B cell (primary cell): ENCODE measurements around the gene RPL32. TPM values are rescaled to one million over a fixed set of nuclear protein-coding genes. Genes with fewer than 3 reads are reported as not detected.
"Not testable (repeated sequence)": the region's sequence is repeated elsewhere in the genome, so short reads cannot be mapped to it uniquely, and the experiment has no call there.

Experiments used
- ATAC-seq: fragments of 200-7000 bp; cut with Tn5 transposase; one replicate; pipeline ENCODE4 v1.10.0; 2021; ENCODE audit warnings: low read depth, mild to moderate bottlenecking, moderate number of reproducible peaks, moderate library complexity
- CTCF ChIA-PET: fragments of 350-600 bp; sonication (Branson Sonifier 250); formaldehyde crosslinking; loops from one replicate; lab custom pipeline; 2021; ENCODE audit warnings: antibody characterized with exemption, inconsistent platforms; lab: Charles Lee
- POLR2A ChIA-PET: fragments of 350-600 bp; sonication (Branson Sonifier 250); formaldehyde crosslinking; loops from one replicate; lab custom pipeline; 2021; ENCODE audit warnings: antibody characterized with exemption; lab: Charles Lee
- DNase-seq: peaks from one replicate; pipeline ENCODE4 v3.0.0; 2013
- H2AFZ ChIP-seq: 2 replicates; pipeline ENCODE4 v1.6.1; 2012; ENCODE audit warnings: mild to moderate bottlenecking, low read depth, low read length; ENCODE audit not compliant: insufficient read depth, poor library complexity, severe bottlenecking
- H3K27ac ChIP-seq, 2 donors: 1 replicate in 1 of 2; 2 replicates in 1 of 2; pipeline ENCODE4 v1.5.1; 2012 to 2013; ENCODE audit warnings: low read length in 2 of 2, mild to moderate bottlenecking in 2 of 2, moderate library complexity in 1 of 2
- H3K27me3 ChIP-seq, 4 experiments: fragments of 200-600 bp in 1 of 4; sonication (generic) in 1 of 4; replicated peaks in 1 of 4; 1 replicate in 2 of 4; 2 replicates in 2 of 4; pipeline versions ENCODE4 v1.6.1 to v1.7.0; 2013 to 2016; ENCODE audit warnings: low read length in 3 of 4, mild to moderate bottlenecking in 2 of 4, mixed read lengths in 1 of 4, moderate library complexity in 1 of 4; ENCODE audit not compliant: insufficient read depth in 4 of 4, control insufficient read depth in 3 of 4; ENCODE audit errors: control extremely low read depth in 1 of 4
- H3K36me3 ChIP-seq, 2 experiments: replicated peaks in 1 of 2; 1 replicate in 1 of 2; 2 replicates in 1 of 2; pipeline versions ENCODE4 v1.6.1 to v1.7.1; 2013; ENCODE audit warnings: low read length in 1 of 2; ENCODE audit not compliant: insufficient read depth in 2 of 2, control insufficient read depth in 1 of 2; ENCODE audit errors: control extremely low read depth in 1 of 2, extremely low read depth in 1 of 2
- H3K4me1 ChIP-seq, 2 donors: fragments of 200-600 bp in 1 of 2; sonication (generic) in 1 of 2; 1 replicate in 1 of 2; 2 replicates in 1 of 2; pipeline versions ENCODE4 v1.5.1 to v1.6.1; 2013 to 2017; ENCODE audit warnings: low read length in 2 of 2; ENCODE audit not compliant: control insufficient read depth in 2 of 2, insufficient read depth in 2 of 2
- H3K4me2 ChIP-seq: replicated peaks from 2 replicates; pipeline ENCODE3; 2012; ENCODE audit warnings: mild to moderate bottlenecking, low read depth, low read length; ENCODE audit not compliant: poor library complexity, severe bottlenecking
- H3K4me3 ChIP-seq, 5 experiments: fragments of 200-600 bp in 1 of 5; sonication (generic) in 1 of 5; 1 replicate in 3 of 5; 2 replicates in 2 of 5; pipeline versions ENCODE4 v1.5.1 to v1.7.0; 2011 to 2016; ENCODE audit warnings: low read length in 4 of 5, mild to moderate bottlenecking in 4 of 5, low read depth in 2 of 5, control low read depth in 1 of 5, moderate library complexity in 1 of 5; ENCODE audit not compliant: insufficient read depth in 1 of 5; ENCODE audit errors: control extremely low read depth in 1 of 5, extremely low read depth in 1 of 5
- H3K79me2 ChIP-seq: fragments of 200-600 bp; sonication (generic); one replicate; pipeline ENCODE4 v1.6.0; 2016; ENCODE audit warnings: low read length; ENCODE audit not compliant: control insufficient read depth, insufficient read depth
- H3K9ac ChIP-seq: fragments of 200-600 bp; sonication (generic); 2 replicates; pipeline ENCODE4 v1.6.1; 2017; ENCODE audit warnings: mild to moderate bottlenecking, low read length, moderate library complexity
- H3K9me3 ChIP-seq, 3 donors: one replicate each; pipeline versions ENCODE4 v1.6.1 to v1.7.1; 2013; ENCODE audit warnings: low read length in 2 of 3; ENCODE audit not compliant: control insufficient read depth in 2 of 3, insufficient read depth in 1 of 3; ENCODE audit errors: control extremely low read depth in 1 of 3
- H4K20me1 ChIP-seq: 2 replicates; pipeline ENCODE4 v1.6.0; 2012; ENCODE audit warnings: mild to moderate bottlenecking, low read length; ENCODE audit not compliant: insufficient read depth, control insufficient read depth, poor library complexity, severe bottlenecking
- H3K27ac Mint-ChIP-seq: one replicate; pipeline ENCODE4 v1.8.0; 2021; ENCODE audit warnings: mixed read lengths
- H3K27me3 Mint-ChIP-seq: one replicate; pipeline ENCODE4 v1.8.0; 2021; ENCODE audit warnings: mixed read lengths
- H3K4me1 Mint-ChIP-seq: one replicate; pipeline ENCODE4 v1.8.0; 2021; ENCODE audit warnings: mixed read lengths
- H3K4me3 Mint-ChIP-seq: one replicate; pipeline ENCODE4 v1.8.0; 2021; ENCODE audit warnings: mixed read lengths
- H3K9me3 Mint-ChIP-seq: one replicate; pipeline ENCODE4 v1.8.0; 2022; ENCODE audit warnings: mixed read lengths; ENCODE audit not compliant: insufficient read depth
- EZH2 ChIP-seq: IDR thresholded peaks from 2 replicates; pipeline ENCODE4 v1.6.1; 2012; ENCODE audit warnings: borderline replicate concordance, low read depth, mild to moderate bottlenecking, moderate library complexity, low read length; ENCODE audit not compliant: insufficient read depth, poor library complexity, severe bottlenecking
- WGBS: methylation state at CpG from one replicate; pipeline ENCODE4 v1.1.5; 2013; ENCODE audit warnings: missing lambda C conversion rate; ENCODE audit not compliant: insufficient coverage; 5-methylcytosine and 5-hydroxymethylcytosine counted together
- intact Hi-C: fragments of 100-400 bp; cut with micrococcal nuclease; formaldehyde crosslinking; loops from one replicate; pipeline ENCODE4 v1.10.0; 2022
- polyA plus RNA-seq: library from polyadenylated mRNA; depleted of rRNA; stranded (reverse); fragments of >200 nt; gene quantifications from 2 replicates; pipeline ENCODE4 v1.2.3, GENCODE V29; 2012
- total RNA-seq, 2 donors: library from RNA; stranded (reverse); fragments of 120-200 nt in 1 of 2; gene quantifications; 1 replicate in 1 of 2; 2 replicates in 1 of 2; pipeline versions ENCODE4 v1.2.3 to v1.2.4, GENCODE V29; 2013 to 2022
- TF ChIP-seq, protein P1 (sequence below): fragments of 200-600 bp; IDR thresholded peaks from one replicate; pipeline ENCODE4 v1.8.0; 2022; ENCODE audit warnings: antibody characterized with exemption, mild to moderate bottlenecking

Gene RPL32
- total and polyA plus RNA-seq, 2 donors (not counting 1 experiment from before 2014, with no cell fraction given), result 2,160 to 2,756 TPM

DNA sequence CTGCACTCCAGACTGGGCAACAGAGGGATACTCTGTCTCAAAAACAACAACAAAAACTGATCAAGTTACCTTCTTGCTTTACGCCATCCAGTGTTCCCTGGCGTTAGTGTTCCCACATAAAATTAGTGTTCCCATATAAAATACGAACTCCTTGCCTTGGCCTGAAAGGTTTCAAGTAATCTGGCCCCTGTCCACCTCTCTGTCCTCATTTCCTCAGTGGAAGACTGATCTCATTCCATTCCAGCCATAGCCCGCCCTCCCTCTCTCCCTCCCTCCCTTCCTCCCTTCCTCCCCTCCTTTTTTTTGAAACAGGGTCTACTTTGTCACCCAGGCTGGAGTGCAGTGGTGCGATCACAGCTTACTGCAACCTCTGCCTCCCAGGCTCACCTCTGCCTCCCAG, 47.7 kb downstream of the RPL32 start:
- ATAC-seq (no peak), DNase-seq (no peak)
- no peaks in the 10 kb centered on the region for H3K79me2 ChIP-seq
- no peak overlapping the region for H3K4me2 ChIP-seq
- peaks cover 15 to 26% of the 10 kb centered on the region in 2 donors for H3K4me1 ChIP-seq
- 91% methylated on average over 5 of the region's 5 CpGs for WGBS
- no peak overlapping the region for H3K27ac ChIP-seq
- CTCF ChIA-PET, result no interaction called here
- Mint-ChIP-seq H3K27ac (no peak overlapping the region), H3K4me1 (peaks cover 22% of the 10 kb centered on the region), H3K4me3 (no peak overlapping the region), H3K9me3 (no peaks in the 10 kb centered on the region), H3K27me3 (peaks cover 19% of the 10 kb centered on the region)
- H3K4me3 ChIP-seq, result no peak overlapping the region
- H3K27me3 ChIP-seq, result peaks cover 0 to 14% (median 6%) of the 10 kb centered on the region in 4 experiments
- H3K36me3 ChIP-seq, result no peaks in the 10 kb centered on the region
- H2AFZ ChIP-seq, result no peak overlapping the region
- POLR2A ChIA-PET, result no interaction called here
- peaks cover 0 to 3% (median 0%) of the 10 kb centered on the region in 3 donors for H3K9me3 ChIP-seq
- H4K20me1 ChIP-seq, result no peaks in the 10 kb centered on the region
- TF ChIP-seq EZH2, result no peak
- TF ChIP-seq, protein P1, sequence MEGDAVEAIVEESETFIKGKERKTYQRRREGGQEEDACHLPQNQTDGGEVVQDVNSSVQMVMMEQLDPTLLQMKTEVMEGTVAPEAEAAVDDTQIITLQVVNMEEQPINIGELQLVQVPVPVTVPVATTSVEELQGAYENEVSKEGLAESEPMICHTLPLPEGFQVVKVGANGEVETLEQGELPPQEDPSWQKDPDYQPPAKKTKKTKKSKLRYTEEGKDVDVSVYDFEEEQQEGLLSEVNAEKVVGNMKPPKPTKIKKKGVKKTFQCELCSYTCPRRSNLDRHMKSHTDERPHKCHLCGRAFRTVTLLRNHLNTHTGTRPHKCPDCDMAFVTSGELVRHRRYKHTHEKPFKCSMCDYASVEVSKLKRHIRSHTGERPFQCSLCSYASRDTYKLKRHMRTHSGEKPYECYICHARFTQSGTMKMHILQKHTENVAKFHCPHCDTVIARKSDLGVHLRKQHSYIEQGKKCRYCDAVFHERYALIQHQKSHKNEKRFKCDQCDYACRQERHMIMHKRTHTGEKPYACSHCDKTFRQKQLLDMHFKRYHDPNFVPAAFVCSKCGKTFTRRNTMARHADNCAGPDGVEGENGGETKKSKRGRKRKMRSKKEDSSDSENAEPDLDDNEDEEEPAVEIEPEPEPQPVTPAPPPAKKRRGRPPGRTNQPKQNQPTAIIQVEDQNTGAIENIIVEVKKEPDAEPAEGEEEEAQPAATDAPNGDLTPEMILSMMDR, result no peak
- intact Hi-C loops, result no loop called here
- no peak overlapping the region for H3K9ac ChIP-seq

DNA sequence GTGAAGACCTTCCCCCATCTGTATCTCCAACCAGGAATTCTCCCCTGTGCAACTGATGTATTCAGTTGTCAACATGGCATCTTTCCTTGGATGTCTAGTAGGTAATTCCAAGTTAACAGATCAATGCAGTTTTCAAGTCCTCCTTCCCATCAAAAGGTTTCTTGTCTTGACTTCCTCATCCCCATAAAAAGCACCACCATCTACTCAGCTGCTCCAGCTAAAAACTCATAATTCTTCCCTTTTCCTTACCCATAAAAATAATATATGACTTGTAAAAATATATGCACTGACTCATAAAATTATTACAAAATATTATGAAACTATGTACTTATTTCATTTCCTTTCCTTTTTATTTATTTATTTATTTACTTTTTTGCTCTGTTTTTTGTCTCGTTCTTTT, 49.9 kb downstream of the RPL32 start:
- no peak overlapping the region for H3K27ac ChIP-seq
- POLR2A ChIA-PET, result no interaction called here
- H3K4me3 ChIP-seq, result no peak overlapping the region
- no peak overlapping the region for H3K9ac ChIP-seq
- no peaks in the 10 kb centered on the region for H3K9me3 ChIP-seq
- no peaks in the 10 kb centered on the region for H3K36me3 ChIP-seq
- no peaks in the 10 kb centered on the region for H3K79me2 ChIP-seq
- no peaks in the 10 kb centered on the region for H4K20me1 ChIP-seq
- CTCF ChIA-PET, result no interaction called here
- DNase-seq (no peak), ATAC-seq (no peak)
- peaks cover 5 to 7% of the 10 kb centered on the region in 2 donors for H3K4me1 ChIP-seq
- no peak overlapping the region for H3K27ac Mint-ChIP-seq
- peaks cover 22% of the 10 kb centered on the region for H3K27me3 Mint-ChIP-seq
- peaks cover 4% of the 10 kb centered on the region for H3K4me1 Mint-ChIP-seq
- H3K4me2 ChIP-seq, result no peak overlapping the region
- H3K27me3 ChIP-seq, result peaks cover 0 to 11% (median 5%) of the 10 kb centered on the region in 4 experiments
- H3K4me3 Mint-ChIP-seq, result no peak overlapping the region
- H2AFZ ChIP-seq, result no peak overlapping the region
- intact Hi-C loops, result no loop called here
- TF ChIP-seq, protein P1, result no peak
- TF ChIP-seq EZH2, result no peak
- no peaks in the 10 kb centered on the region for H3K9me3 Mint-ChIP-seq
- WGBS, result no CpG with 5 or more reads among the region's 1 CpG

GRCh38 chr3:12787967-12788690, 53.2 kb downstream of the RPL32 start:
- H3K27ac ChIP-seq, H3K4me1 ChIP-seq, H3K27me3 ChIP-seq, intact Hi-C loops, POLR2A ChIA-PET, H3K36me3 ChIP-seq, ATAC-seq, H3K4me3 Mint-ChIP-seq, H4K20me1 ChIP-seq, H3K4me3 ChIP-seq, H2AFZ ChIP-seq, H3K4me1 Mint-ChIP-seq, H3K9ac ChIP-seq, H3K79me2 ChIP-seq, H3K9me3 ChIP-seq, H3K4me2 ChIP-seq, H3K9me3 Mint-ChIP-seq, DNase-seq, H3K27ac Mint-ChIP-seq: not testable (repeated sequence)
- peaks cover 29% of the 10 kb centered on the region for H3K27me3 Mint-ChIP-seq
- CTCF ChIA-PET, result interaction anchor here (1.1 to 1.9 kb wide), 4 partner anchors 9 to 104 kb away, joined by 5 to 9 read pairs (median 6); partner anchors contain the start of gene CAND2
- 82% methylated on average over 19 of the region's 23 CpGs for WGBS
